MCF 10A (cell line): ENCODE data around the gene ARHGAP10. TPM values are rescaled to one million over a fixed set of nuclear protein-coding genes. Genes with fewer than 3 reads are reported as not detected.

Experiments used
- BruUV-seq: library from RNA; stranded (reverse); fragments of 400-500 nt; replicated peaks from 2 replicates; lab custom pipeline; 2021; lab: Mats Ljungman, UMichigan
- CTCF ChIA-PET: fragments of 300-600 bp; sonication (Branson Sonifier 250); formaldehyde crosslinking; extraction: SDS; loops from one replicate; lab custom pipeline; 2021; ENCODE audit warnings: antibody characterized with exemption, inconsistent platforms; lab: Yijun Ruan, JAX
- POLR2A ChIA-PET: fragments of 300-600, 350-650 bp; sonication (Branson Sonifier 250); formaldehyde crosslinking; extraction: SDS; loops from one replicate; lab custom pipeline; 2020; ENCODE audit warnings: antibody characterized with exemption, inconsistent platforms; lab: Yijun Ruan, JAX
- DNase-seq: peaks from one replicate; pipeline ENCODE4 v3.0.0-alpha.2; 2018; ENCODE audit not compliant: unreplicated experiment
- H3K27ac Mint-ChIP-seq: one replicate; pipeline ENCODE4 v1.8.0; 2022; ENCODE audit warnings: mild to moderate bottlenecking, low read depth, mixed read lengths; ENCODE audit not compliant: unreplicated experiment
- H3K27me3 Mint-ChIP-seq: one replicate; pipeline ENCODE4 v1.8.0; 2022; ENCODE audit warnings: mixed read lengths; ENCODE audit not compliant: insufficient read depth, unreplicated experiment
- H3K36me3 Mint-ChIP-seq: one replicate; pipeline ENCODE4 v1.8.0; 2022; ENCODE audit warnings: mild to moderate bottlenecking, moderate library complexity, mixed read lengths; ENCODE audit not compliant: insufficient read depth, unreplicated experiment
- H3K4me1 Mint-ChIP-seq: one replicate; pipeline ENCODE4 v1.8.0; 2022; ENCODE audit warnings: mixed read lengths; ENCODE audit not compliant: insufficient read depth, unreplicated experiment
- H3K4me3 Mint-ChIP-seq: one replicate; pipeline ENCODE4 v1.8.0; 2022; ENCODE audit warnings: mild to moderate bottlenecking, moderate library complexity, mixed read lengths; ENCODE audit not compliant: unreplicated experiment
- H3K9me3 Mint-ChIP-seq: one replicate; pipeline ENCODE4 v1.8.0; 2022; ENCODE audit warnings: mixed read lengths; ENCODE audit not compliant: unreplicated experiment
- intact Hi-C: fragments of 100-400 bp; cut with micrococcal nuclease; formaldehyde crosslinking; loops from 2 replicates; pipeline ENCODE4 v1.14.1; 2022
- total RNA-seq: library from RNA; stranded (reverse); gene quantifications from 2 replicates; pipeline ENCODE4 v1.2.3, GENCODE V29; 2022
- TF ChIP-seq, protein P1 (sequence below): fragments of 200-600 bp; IDR thresholded peaks from one replicate; pipeline ENCODE4 v1.8.0; 2022; ENCODE audit warnings: antibody characterized with exemption, mild to moderate bottlenecking; ENCODE audit not compliant: unreplicated experiment

The ARHGAP10 gene
- total RNA-seq, 1 experiment from 2014 or later = 22.4 TPM

DNA sequence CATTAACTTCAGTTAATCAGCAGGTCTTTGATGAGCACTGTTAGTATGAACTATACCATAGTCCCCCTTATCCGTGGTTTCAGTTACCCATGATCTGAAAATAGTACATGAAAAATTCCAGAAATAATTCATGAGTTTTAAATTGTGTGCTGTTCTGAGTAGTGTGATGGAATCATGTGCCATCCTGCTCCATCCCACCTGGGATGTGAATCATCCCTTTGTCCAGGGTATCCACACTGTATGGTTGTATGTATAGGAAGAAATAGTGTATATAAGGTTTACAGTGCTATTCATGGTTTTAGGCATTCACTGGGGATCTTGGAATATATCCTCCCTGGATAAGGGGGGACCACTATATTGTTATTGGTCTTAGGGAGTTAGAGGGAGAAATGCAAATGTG lies 24.5 kb downstream of the ARHGAP10 start:
- H3K4me3 Mint-ChIP-seq = no peak overlapping the region
- no peaks in the 10 kb centered on the region for H3K27me3 Mint-ChIP-seq
- TF ChIP-seq, protein P1, sequence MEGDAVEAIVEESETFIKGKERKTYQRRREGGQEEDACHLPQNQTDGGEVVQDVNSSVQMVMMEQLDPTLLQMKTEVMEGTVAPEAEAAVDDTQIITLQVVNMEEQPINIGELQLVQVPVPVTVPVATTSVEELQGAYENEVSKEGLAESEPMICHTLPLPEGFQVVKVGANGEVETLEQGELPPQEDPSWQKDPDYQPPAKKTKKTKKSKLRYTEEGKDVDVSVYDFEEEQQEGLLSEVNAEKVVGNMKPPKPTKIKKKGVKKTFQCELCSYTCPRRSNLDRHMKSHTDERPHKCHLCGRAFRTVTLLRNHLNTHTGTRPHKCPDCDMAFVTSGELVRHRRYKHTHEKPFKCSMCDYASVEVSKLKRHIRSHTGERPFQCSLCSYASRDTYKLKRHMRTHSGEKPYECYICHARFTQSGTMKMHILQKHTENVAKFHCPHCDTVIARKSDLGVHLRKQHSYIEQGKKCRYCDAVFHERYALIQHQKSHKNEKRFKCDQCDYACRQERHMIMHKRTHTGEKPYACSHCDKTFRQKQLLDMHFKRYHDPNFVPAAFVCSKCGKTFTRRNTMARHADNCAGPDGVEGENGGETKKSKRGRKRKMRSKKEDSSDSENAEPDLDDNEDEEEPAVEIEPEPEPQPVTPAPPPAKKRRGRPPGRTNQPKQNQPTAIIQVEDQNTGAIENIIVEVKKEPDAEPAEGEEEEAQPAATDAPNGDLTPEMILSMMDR = no peak
- H3K27ac Mint-ChIP-seq = no peak overlapping the region
- ChIA-PET CTCF (interaction anchor here (4.9 kb wide), 1 partner anchor 110 kb away, joined by 31 read pairs; no protein-coding TSS in a partner anchor), POLR2A (interaction anchor here (0.9 to 1.3 kb wide), 2 partner anchors 17 to 74 kb away, joined by 3 to 4 read pairs; no protein-coding TSS in a partner anchor)
- no peak for DNase-seq
- no peaks in the 10 kb centered on the region for H3K9me3 Mint-ChIP-seq
- no TSS peak for BruUV-seq
- peaks cover 43% of the 10 kb centered on the region for H3K4me1 Mint-ChIP-seq
- peaks cover 12% of the 10 kb centered on the region for H3K36me3 Mint-ChIP-seq
- intact Hi-C loops = no loop called here

DNA sequence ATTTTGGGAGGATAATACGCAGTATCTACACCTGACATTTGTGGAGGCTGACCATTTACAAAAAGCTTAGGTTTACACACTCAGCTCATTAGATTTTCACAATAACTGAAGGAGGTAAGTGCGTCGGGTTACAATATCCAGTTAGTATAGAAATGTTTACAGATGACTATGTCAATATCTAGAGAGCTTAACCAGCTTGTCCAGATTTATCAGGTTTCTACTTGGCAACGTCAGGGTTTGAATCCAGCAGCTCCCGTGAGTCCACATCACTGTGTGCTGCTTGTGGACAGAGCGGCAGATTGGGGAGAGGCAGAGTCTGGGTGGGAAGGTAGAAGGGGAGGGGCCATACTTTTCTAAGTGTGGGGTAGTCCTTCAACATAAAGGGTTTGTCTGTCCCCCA lies 28.3 kb downstream of the ARHGAP10 start:
- H3K36me3 Mint-ChIP-seq = peaks cover 20% of the 10 kb centered on the region
- intact Hi-C loops = no loop called here
- TF ChIP-seq, protein P1 = no peak
- no peaks in the 10 kb centered on the region for H3K9me3 Mint-ChIP-seq
- no peak overlapping the region for H3K27ac Mint-ChIP-seq
- CTCF ChIA-PET = interaction anchor here (0.7 to 1.9 kb wide), 4 partner anchors 52 to 1038 kb away, joined by 3 to 7 read pairs (median 4); no protein-coding TSS in a partner anchor
- H3K4me3 Mint-ChIP-seq = no peak overlapping the region
- no peaks in the 10 kb centered on the region for H3K27me3 Mint-ChIP-seq
- no TSS peak for BruUV-seq
- H3K4me1 Mint-ChIP-seq = peaks cover 36% of the 10 kb centered on the region
- no peak for DNase-seq
- POLR2A ChIA-PET = interaction anchor here (0.6 to 0.8 kb wide), 2 partner anchors 13 to 28 kb away, joined by 3 read pairs; no protein-coding TSS in a partner anchor

DNA sequence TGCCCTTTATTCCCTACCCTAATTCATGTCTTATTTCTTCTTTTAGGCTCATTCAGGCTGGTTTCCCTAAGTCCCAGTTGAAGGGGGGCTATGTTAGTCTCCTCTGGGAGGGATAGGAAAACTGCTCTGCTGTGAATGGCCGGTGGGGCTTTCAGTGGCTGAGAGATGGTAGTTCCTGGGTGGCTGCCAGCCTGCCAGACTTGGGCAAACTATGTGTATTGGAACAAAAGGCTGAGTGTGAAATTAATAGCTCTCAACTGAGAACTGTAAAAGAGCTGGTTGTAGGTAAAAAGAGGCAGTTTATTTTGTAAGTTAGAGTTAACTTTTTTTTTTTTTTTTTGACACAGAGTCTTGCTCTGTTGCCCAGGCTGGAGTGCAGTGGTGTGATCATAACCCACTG lies 28.8 kb downstream of the ARHGAP10 start:
- ChIA-PET CTCF (interaction anchor here (0.7 to 1.9 kb wide), 3 partner anchors 51 to 106 kb away, joined by 3 to 7 read pairs (median 4); no protein-coding TSS in a partner anchor), POLR2A (interaction anchor here (0.7 to 0.8 kb wide), 2 partner anchors 9 to 28 kb away, joined by 3 to 4 read pairs; no protein-coding TSS in a partner anchor)
- no TSS peak for BruUV-seq
- Mint-ChIP-seq H3K4me1 (peaks cover 35% of the 10 kb centered on the region), H3K27me3 (no peaks in the 10 kb centered on the region), H3K9me3 (no peaks in the 10 kb centered on the region), H3K4me3 (no peak overlapping the region), H3K36me3 (peaks cover 20% of the 10 kb centered on the region), H3K27ac (no peak overlapping the region)
- intact Hi-C loops = no loop called here
- TF ChIP-seq, protein P1 = no peak
- no peak for DNase-seq

DNA sequence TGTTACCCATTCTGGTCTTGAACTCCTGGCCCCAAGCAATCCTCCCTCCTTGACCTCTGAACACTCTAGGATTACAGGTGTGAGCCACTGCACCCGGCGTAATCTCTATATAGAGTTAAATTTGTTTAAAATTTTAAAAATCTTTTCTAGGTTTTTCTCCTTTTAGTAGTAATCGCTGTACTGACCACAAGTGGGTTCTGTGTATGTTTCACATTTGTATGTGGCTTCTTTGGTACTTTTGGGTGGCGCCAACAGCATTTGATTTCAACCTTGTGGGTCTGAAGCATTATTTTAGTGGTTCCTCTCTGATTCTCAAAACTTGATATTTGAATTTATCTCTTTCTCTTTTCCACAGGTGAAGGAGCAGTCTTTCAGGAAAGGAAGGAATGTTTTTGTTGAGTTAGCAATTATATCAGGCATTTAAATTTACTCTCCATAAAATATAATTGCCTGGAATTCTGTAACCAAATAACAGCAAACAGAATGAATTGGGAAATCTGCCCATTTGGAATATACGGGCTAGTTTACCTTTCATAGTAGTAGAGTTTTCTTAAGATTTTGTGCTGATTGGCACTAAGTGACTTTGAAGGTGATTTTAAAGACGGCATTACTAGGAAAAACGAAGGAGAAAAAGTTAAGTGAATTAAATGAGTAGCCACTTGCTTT lies 29.5 kb downstream of the ARHGAP10 start:
- intact Hi-C loops = no loop called here
- peaks cover 29% of the 10 kb centered on the region for H3K4me1 Mint-ChIP-seq
- H3K27me3 Mint-ChIP-seq = no peaks in the 10 kb centered on the region
- TF ChIP-seq, protein P1 = no peak
- no TSS peak for BruUV-seq
- no peak overlapping the region for H3K4me3 Mint-ChIP-seq
- DNase-seq = no peak
- no peak overlapping the region for H3K27ac Mint-ChIP-seq
- CTCF ChIA-PET = interaction anchor here (1.9 kb wide), 1 partner anchor 105 kb away, joined by 7 read pairs; no protein-coding TSS in a partner anchor
- POLR2A ChIA-PET = interaction anchor here (0.7 kb wide), 1 partner anchor 9 kb away, joined by 4 read pairs; no protein-coding TSS in a partner anchor
- H3K36me3 Mint-ChIP-seq = peaks cover 20% of the 10 kb centered on the region
- H3K9me3 Mint-ChIP-seq = no peaks in the 10 kb centered on the region
